ENCODE measurements around the gene TPM2.
"Not testable (repeated sequence)": the region's sequence is repeated elsewhere in the genome, so short reads cannot be mapped to it uniquely, and the experiment has no call there.

The TPM2 gene

DNA sequence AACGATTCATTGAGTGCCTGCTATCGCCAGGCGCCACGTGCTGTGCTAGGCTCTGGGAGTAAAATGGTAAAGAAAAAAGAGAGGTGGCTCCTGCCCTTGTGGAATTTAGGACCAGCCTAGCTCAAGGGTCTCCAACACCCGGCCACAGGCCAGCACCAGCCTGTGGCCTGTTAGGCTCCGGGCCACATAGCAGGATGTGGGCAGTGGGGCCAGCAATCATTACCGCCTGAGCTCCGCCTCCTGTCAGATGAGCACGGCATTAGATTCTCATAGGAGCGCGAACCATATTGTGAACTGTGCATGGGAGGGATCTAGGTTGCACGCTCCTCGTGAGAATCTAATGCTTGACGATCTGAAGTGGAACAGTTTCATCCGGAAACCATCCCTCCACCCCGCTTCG is 33.4 kb downstream of the TPM2 start:
- no peak for DNase-seq (ENCODE audit: low spot score)

- no peak for DNase-seq (ENCODE audit: low spot score)
Observed at GRCh38 chr9:35653611-35654010, 36.1 kb downstream of the TPM2 start.

DNA sequence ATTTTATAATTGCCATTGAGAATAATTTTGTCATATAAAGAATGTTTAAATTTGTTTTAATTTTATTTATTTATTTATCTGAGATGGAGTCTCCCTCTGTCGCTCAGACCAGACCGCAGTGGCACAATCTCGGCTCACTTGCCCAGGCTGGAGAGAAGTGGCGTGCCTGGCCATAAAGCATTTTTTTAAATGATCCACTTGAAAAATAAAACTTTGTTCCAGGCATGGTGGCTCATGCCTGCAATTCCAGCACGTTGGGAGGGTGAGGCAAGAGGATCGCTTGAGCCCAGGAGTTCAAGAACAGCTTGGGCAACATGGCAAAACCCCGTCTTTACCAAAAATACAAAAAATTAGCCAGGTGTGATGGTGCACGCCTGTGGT is 36.9 kb downstream of the TPM2 start:
- no peak for DNase-seq (ENCODE audit: low spot score)

- DNase-seq (ENCODE audit: low spot score) = no peak
Observed at GRCh38 chr9:35651956-35652828, 37.5 kb downstream of the TPM2 start.

DNA sequence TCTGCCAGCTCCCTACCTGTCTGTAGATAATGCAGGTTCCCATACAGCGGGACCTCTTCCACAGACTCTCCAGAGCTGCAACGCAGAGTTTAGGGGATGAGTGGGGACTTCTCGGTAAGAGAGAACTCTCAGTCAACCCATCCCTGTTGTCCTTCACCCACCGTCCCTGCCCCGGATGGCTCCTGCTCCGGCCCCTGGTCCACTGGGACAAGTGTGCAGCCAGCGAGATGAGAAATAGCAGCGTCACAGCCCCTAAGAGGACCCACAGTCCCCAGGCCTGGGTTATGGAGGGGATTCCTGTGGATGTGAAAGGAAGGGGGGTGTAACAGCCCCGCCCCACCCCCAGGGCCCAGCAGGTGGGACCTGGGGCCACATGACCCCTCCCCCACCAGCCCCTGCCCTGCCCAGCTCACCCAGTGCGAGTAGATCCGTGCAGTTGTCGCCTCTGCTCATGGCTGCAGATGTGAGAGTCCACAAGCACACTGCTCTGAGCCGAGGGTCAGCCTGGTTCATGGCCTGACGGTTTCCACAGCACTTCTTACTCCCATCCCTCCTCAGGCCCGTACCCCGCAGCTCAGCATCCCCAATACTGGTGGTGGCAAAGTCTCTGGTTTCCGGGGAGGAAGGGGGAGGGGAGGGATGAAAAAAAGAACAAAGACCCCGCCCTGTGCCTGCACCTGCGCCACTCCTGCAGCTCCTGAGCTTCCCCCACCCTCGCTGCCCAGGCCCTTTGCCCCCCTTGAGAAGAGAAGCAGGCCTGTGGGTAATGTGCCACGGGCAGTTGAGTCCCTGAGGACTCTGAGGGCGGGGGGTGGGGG is 39.2 kb downstream of the TPM2 start, which contains the start of gene SIT1:
TSS of gene SIT1 (minus strand) at position 591 of the 818 bp plus-strand sequence. CDS start at position 513, 78 bp downstream.
- no peak for DNase-seq (ENCODE audit: low spot score)

DNA sequence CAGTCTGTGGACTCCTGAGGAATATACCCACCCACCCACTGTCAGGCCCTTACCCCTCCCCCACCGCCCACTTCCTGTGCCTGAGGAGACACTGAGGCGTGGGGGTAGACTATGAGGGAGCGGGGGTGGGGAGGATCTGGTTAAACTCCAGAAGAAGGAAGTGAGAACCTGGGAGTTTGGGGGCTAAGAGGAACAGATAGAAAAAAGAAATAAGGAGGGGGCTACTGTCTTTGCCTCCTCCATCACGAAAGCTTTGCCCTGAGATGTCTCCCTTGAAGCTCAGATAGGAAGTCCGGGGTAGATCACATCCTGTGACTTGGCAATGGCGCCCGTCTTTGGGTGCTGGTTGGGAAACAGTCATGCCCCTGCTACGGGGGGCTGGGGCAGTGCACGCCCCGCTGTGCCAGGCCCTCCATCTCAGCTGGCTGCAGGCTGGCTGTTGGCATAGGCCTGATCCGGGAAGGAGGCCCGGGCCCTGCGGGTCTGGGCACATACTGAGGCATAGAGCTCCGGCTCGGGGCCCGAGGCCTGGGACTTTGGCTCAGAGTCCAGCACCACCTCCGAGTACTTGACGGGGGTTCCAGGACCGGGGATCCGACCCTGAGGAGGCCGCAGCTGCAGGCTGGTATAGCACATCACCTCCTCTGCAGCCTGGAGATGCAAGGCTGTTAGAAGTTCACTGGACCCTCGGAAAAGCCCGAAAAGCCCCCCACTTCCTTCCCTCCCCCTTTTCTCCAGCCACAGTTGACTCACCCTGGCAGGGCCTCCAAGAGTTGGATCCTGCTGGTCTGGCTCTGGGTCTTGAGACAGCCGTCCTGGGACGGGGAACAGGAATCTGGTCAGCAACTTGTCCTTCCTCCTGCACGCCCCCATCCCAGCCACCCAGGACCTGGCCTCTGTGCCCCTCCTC is 40.0 kb downstream of the TPM2 start:
- DNase-seq (ENCODE audit: low spot score) = no peak

- peak; percentile 97 for DNase-seq (ENCODE audit: low spot score)
Observed at GRCh38 chr9:35646533-35647265, 43.0 kb downstream of the TPM2 start.

GRCh38 chr9:35646153-35646532 is 43.6 kb downstream of the TPM2 start:
- peak; percentile 41 for DNase-seq (ENCODE audit: low spot score)

GRCh38 chr9:35645736-35646135 is 44.0 kb downstream of the TPM2 start:
- not testable (repeated sequence) for DNase-seq (ENCODE audit: low spot score)

DNA sequence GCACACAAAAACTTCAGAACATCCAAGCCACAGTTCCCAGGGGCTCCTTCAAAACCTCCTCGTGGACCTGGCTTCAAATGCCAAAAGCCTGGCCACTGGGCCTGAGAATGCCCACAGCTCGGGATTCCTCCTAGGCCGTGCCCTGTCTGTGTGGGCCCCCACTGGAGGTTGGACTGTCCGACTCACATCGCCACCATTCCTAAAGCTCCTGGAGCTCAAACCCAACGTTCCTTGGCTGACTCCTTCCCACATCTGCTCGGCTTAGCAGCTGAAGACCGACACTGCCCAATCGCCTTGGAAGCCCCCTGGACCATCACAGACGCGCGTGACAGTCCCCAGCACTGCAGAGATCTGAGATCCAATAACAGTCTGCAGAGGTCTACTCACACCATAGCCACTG is 46.7 kb downstream of the TPM2 start:
- DNase-seq (ENCODE audit: low spot score) = no peak

DNA sequence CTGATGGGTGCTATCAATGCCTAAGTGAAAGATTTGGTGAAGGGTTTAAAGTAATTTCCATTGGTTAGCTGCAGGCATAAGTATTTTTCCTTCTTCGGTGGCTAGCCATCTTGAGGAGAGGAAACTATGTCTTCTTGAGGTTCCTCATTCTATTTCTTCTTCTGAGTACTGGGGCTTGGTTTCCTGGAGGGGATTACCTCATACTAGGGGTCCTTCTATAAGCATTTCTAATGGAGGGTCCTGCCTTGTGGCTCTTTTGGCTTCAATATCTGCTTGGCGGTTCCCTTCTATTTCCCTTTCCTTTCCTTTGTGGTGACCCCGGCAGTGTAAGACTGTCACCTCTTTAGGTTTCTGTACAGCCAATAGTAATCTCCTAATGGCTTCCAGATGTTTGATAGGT is 48.2 kb downstream of the TPM2 start:
- not testable (repeated sequence) for DNase-seq (ENCODE audit: low spot score)

GRCh38 chr9:35640431-35640830 is 49.3 kb downstream of the TPM2 start:
- not testable (repeated sequence) for DNase-seq (ENCODE audit: low spot score)

DNA sequence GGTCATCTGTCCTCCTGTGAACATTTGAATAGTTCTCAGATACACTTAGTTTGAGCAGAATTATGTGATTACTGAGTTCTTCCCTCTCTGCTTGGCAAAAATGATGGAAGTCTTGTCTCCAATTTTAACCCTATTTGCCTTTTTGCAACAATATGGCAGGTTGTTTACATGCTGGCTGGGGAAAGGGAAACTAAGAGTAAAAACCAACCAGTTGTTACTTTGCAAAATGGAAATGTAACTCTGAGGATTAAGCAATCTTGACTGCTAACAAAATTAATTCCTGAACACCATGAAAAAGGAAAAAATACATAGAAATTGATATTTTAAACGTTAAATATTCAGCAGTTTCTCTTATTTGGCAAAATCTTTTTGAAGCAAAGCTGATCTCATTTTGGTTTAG is 50.1 kb downstream of the TPM2 start:
- no peak for DNase-seq (ENCODE audit: low spot score)

DNA sequence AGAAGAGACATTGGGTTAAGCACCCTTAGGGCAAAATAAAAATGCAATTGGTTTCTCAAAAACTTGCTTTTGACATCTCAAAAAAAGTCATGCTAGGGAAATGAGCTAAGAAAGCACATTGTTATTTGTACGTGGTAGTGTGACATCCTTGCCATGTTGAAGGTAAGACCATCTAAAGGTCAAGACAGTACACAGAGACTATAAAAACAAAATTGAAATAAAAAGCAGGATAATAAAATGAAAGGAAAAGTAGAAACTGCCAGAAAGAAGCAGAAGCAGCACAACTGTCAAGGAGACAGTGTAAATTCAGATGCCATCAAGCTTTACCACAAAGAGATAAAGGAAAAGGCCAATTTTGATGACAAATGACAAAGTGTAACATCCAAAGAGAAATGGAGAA is 50.5 kb downstream of the TPM2 start:
- not testable (repeated sequence) for DNase-seq (ENCODE audit: low spot score)

- not testable (repeated sequence) for DNase-seq (ENCODE audit: low spot score)
Observed at GRCh38 chr9:35638751-35639150, 51.0 kb downstream of the TPM2 start.

DNA sequence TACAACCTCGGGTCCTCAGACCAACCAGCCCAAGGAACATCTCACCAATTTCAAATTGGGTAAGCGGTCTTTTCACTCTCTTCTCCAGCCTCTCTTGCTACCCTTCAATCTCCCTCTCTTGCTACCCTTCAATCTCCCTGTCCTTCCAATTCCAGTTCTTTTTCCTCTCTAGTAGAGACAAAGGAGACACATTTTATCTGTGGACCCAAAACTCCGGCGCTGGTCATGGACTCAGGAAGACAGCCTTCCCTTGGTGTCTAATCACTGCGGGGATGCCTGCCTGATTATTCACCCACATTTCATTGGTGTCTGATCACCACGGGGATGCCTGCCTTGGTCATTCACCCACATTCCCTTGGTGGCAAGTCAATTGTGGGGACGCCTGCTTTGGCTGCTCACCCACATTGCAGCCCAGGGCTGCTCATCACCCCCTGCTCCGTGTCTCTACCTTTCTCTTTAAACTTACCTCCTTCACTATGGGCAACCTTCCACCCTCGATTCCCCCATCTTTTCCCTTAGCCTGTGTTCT is 52.2 kb downstream of the TPM2 start:
- DNase-seq (ENCODE audit: low spot score) = not testable (repeated sequence)

GRCh38 chr9:35636877-35637246 is 52.9 kb downstream of the TPM2 start:
- DNase-seq (ENCODE audit: low spot score) = not testable (repeated sequence)

- no peak for DNase-seq (ENCODE audit: low spot score)
Observed at GRCh38 chr9:35636135-35636876, 53.4 kb downstream of the TPM2 start.

GRCh38 chr9:35635730-35636129 is 54.0 kb downstream of the TPM2 start:
- DNase-seq (ENCODE audit: low spot score) = no peak
